ENCODE data around the gene WDR53. TPM values are rescaled to one million over a fixed set of nuclear protein-coding genes. Genes with fewer than 3 reads are reported as not detected.
"Not testable (repeated sequence)": the region's sequence is repeated elsewhere in the genome, so short reads cannot be mapped to it uniquely, and the experiment has no call there.

Gene WDR53
- total RNA-seq, 1 donor from 2014 or later: 9.5 TPM

DNA sequence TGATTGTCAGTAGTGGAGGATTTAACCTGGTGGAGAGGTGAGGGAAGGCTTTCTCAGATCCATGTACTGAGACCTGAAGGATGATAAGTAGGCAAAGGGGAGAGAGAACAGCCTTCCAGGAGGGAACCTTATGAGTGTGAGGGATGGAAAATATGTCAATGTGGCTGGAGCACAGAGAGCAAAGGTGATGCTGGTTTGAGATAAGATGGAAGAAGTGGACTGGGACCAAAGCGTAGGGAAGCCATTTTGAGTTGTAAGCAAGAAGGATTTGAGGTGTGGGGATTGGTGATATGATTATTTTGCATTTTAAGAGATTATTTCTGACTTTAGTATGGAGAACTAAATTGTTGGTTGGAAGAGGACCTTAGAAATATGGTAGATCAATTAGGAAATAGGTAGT is 4.0 kb upstream of the WDR53 start:
- TF ChIP-seq, protein P1, sequence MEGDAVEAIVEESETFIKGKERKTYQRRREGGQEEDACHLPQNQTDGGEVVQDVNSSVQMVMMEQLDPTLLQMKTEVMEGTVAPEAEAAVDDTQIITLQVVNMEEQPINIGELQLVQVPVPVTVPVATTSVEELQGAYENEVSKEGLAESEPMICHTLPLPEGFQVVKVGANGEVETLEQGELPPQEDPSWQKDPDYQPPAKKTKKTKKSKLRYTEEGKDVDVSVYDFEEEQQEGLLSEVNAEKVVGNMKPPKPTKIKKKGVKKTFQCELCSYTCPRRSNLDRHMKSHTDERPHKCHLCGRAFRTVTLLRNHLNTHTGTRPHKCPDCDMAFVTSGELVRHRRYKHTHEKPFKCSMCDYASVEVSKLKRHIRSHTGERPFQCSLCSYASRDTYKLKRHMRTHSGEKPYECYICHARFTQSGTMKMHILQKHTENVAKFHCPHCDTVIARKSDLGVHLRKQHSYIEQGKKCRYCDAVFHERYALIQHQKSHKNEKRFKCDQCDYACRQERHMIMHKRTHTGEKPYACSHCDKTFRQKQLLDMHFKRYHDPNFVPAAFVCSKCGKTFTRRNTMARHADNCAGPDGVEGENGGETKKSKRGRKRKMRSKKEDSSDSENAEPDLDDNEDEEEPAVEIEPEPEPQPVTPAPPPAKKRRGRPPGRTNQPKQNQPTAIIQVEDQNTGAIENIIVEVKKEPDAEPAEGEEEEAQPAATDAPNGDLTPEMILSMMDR (IDR thresholded peaks at IDR 0.05): no peak
- Histone ChIP-seq H3K4me1 (peaks cover 33% of the 10 kb centered on the region), H3K4me3 (no peak overlapping the region), H3K27me3 (ENCODE audit: low read depth) (no peaks in the 10 kb centered on the region), H3K27ac (no peak overlapping the region), H3K36me3 (peaks cover 2% of the 10 kb centered on the region), H3K9me3 (no peaks in the 10 kb centered on the region)
- intact Hi-C loops (cut with DNase I): no loop called here
- ATAC-seq (no peak), DNase-seq (no peak)

DNA sequence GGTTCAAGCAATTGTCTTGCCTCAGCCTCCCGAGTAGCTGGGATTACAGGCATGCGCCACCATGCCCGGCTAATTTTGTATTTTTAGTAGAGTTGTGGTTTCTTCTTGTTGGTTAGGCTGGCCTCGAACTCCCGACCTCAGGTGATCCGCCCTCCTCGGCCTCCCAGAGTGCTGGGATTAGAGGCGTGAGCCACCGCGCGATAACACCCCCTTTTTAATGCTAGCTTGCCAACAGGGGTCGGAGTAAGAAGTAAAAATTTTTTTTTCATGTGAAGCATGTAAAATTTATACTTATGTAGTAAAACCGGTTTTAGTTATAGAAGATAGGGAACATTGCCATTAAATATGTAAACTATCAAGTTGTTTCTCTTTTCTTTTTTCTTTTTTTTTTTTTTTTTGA is 2.0 kb upstream of the WDR53 start:
- intact Hi-C loops (cut with DNase I); H3K4me3 ChIP-seq; DNase-seq; H3K36me3 ChIP-seq; ATAC-seq; H3K9me3 ChIP-seq; H3K27ac ChIP-seq; H3K27me3 ChIP-seq (ENCODE audit: low read depth): not testable (repeated sequence)
- H3K4me1 ChIP-seq: peaks cover 37% of the 10 kb centered on the region

DNA sequence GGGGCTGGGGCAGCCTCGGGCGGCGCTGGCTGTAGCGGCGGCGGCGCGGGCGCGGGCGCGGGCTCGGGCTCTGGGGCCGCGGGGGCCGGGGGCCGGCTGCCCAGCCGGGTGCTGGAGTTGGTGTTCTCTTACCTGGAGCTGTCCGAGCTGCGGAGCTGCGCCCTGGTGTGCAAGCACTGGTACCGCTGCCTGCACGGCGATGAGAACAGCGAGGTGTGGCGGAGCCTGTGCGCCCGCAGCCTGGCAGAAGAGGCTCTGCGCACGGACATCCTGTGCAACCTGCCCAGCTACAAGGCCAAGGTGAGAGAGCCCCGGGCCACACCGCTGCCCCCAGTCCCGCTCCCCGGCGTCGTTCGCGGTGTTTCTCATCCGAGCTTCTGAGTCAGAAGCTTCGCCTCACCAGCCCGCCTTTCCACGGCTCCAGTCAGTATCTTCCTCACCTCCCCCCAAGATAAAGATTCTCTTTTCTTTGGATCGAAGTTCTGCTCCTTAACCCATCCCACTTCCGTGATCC is 706 bp upstream of the WDR53 start:
- peak; percentile 15 to 35 for ATAC-seq
- H3K4me1 ChIP-seq: peaks cover 37% of the 10 kb centered on the region
- TF ChIP-seq, protein P1 (IDR thresholded peaks at IDR 0.05): no peak
- H3K27me3 ChIP-seq (ENCODE audit: low read depth): no peaks in the 10 kb centered on the region
- intact Hi-C loops (cut with DNase I): no loop called here
- H3K4me3 ChIP-seq: peak overlapping the region; percentile 99
- peak overlapping the region; percentile 95 for H3K27ac ChIP-seq
- peak; percentile 72 for DNase-seq
- H3K9me3 ChIP-seq: no peaks in the 10 kb centered on the region
- peaks cover 6% of the 10 kb centered on the region for H3K36me3 ChIP-seq

DNA sequence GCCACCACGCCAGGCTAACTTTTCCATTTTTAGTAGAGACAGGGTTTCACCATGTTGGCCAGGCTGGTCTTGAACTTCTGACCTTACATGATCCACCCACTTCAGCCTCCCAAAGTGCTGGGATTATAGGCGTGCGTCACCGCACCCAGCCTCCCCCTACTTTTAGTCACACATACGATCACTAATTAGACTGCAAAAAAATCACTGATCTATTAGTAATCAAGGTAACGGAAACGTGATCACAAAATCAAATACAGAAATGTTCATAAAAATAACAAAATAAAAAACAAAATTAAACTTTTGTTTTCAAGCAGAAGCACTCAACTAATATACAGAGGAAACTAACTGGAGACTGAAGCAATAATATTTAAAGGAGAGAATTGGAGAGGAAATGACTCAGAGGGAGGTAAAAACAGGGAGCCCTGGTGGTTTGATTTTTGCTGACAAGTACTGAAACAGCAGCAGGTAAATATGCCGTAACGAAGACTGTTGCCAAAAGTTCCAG is 4.6 kb downstream of the WDR53 start:
- no peaks in the 10 kb centered on the region for H3K9me3 ChIP-seq
- TF ChIP-seq, protein P1 (IDR thresholded peaks at IDR 0.05): no peak
- intact Hi-C loops (cut with DNase I): no loop called here
- H3K4me3 ChIP-seq: no peak overlapping the region
- H3K4me1 ChIP-seq: peaks cover 10% of the 10 kb centered on the region
- ATAC-seq: no peak
- H3K27me3 ChIP-seq (ENCODE audit: low read depth): no peaks in the 10 kb centered on the region
- no peak overlapping the region for H3K27ac ChIP-seq
- H3K36me3 ChIP-seq: peaks cover 29% of the 10 kb centered on the region
- DNase-seq: no peak

DNA sequence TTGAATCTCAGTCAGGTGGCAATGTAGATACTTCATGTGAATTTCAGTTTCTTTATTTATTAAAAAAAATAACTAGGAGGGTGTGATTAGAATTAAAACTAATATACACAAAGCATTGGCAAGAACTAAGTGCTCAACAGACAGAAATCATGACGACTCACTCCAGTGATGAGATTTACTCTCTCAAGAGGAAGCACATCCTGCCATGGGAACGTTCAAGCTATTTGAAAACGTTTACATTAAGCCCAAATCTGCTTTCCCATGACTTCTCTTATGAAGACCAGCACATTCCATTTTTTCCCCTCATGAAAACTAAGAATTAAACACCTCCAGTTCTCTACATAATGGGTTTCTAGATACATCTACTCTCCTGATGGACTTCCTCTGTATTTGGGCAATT is 8.5 kb downstream of the WDR53 start:
- H3K27me3 ChIP-seq (ENCODE audit: low read depth): no peaks in the 10 kb centered on the region
- DNase-seq (no peak), ATAC-seq (no peak)
- intact Hi-C loops (cut with DNase I): no loop called here
- TF ChIP-seq, protein P1 (IDR thresholded peaks at IDR 0.05): no peak
- H3K9me3 ChIP-seq: no peaks in the 10 kb centered on the region
- no peak overlapping the region for H3K27ac ChIP-seq
- peaks cover 23% of the 10 kb centered on the region for H3K36me3 ChIP-seq
- H3K4me1 ChIP-seq: no peaks in the 10 kb centered on the region
- no peak overlapping the region for H3K4me3 ChIP-seq

DNA sequence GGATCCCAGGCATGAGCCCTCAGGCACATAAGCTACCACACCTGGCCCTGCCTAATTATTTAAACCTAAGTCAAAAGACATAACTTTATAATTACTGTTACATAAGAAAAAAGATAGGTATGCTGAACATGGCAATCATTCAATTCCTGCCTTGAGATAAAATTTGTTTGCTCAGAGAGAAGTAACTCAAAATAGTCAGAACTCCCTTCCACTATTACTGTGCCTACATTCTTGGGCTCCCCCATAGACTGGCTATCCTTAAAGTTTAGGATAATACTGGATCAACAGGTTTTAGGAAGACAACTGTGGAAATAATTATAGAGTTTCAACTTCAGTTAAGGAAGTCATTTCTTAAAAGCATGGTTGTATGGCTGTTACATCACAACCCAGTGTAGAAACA is 9.9 kb downstream of the WDR53 start:
- ATAC-seq (no peak), DNase-seq (no peak)
- Histone ChIP-seq H3K27ac (no peak overlapping the region), H3K36me3 (peaks cover 30% of the 10 kb centered on the region), H3K9me3 (no peaks in the 10 kb centered on the region), H3K27me3 (ENCODE audit: low read depth) (no peaks in the 10 kb centered on the region), H3K4me3 (no peak overlapping the region), H3K4me1 (no peaks in the 10 kb centered on the region)
- intact Hi-C loops (cut with DNase I): no loop called here
- TF ChIP-seq, protein P1 (IDR thresholded peaks at IDR 0.05): no peak

All from lower lobe of right lung (tissue), 2 donors.